MG63 (cell line): ENCODE data around the gene THRB. TPM values are rescaled to one million over a fixed set of nuclear protein-coding genes. Genes with fewer than 3 reads are reported as not detected.
"Not testable (repeated sequence)": the region's sequence is repeated elsewhere in the genome, so short reads cannot be mapped to it uniquely, and the experiment has no call there.

Experiments used
- DNase-seq: peaks from one replicate; pipeline ENCODE4 v3.0.0-alpha.2; 2020
- H3K27me3 ChIP-seq: fragments of 250-450 bp; sonication (Bioruptor Pico); 2 replicates; pipeline ENCODE4 v1.5.1; 2020; ENCODE audit warnings: mild to moderate bottlenecking, moderate library complexity
- H3K36me3 ChIP-seq: fragments of 250-450 bp; sonication (Bioruptor Pico); 2 replicates; pipeline ENCODE4 v1.5.1; 2020; ENCODE audit warnings: mild to moderate bottlenecking, moderate library complexity
- H3K4me3 ChIP-seq: fragments of 250-450 bp; sonication (Bioruptor Pico); 2 replicates; pipeline ENCODE4 v1.5.1; 2020; ENCODE audit warnings: mild to moderate bottlenecking, moderate library complexity
- H3K9me3 ChIP-seq: fragments of 250-450 bp; sonication (Bioruptor Pico); 2 replicates; pipeline ENCODE4 v1.5.1; 2020; ENCODE audit warnings: mild to moderate bottlenecking, moderate library complexity
- total RNA-seq: library from RNA; depleted of rRNA; stranded (reverse); fragments of >200 nt; shearing (Covaris generic); gene quantifications from 2 replicates; pipeline ENCODE4 v1.2.3, GENCODE V29; 2014; ENCODE audit warnings: low replicate concordance

THRB gene
- total RNA-seq, 1 experiment from 2014 or later = not detected

DNA sequence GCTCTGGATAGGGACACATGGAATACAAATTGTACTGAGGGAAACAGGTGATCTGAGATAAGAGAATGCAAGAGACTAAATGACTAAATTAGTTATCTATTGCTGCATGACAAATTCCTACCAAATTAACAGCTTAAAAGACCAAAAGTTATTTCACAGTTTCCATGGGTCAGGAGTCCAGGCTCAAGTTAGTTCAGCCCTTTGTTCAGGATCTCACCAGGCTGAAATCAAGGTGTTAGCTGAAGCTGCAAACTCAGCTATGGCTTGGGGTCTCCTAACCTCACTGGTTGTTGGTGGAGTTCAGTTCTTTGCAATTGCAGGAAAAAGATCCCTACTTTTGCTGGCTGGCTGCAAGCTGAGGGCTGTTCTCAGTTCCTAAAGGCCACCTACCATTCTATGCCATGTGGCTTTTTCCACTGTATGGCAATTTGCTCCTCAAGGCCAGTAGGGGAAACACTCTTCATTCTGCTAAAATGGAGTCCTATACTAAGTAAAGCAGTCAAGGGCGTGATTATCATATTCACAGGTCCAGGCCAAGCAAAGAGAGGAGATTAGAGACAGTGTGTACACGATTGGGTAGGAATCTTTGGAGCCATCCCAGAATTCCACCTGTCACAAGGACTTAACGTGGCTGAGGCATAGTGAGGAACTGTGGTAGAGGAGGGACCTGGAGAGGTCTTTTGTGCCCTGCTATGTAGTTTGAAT lies 53.7 kb downstream of the THRB start:
- no peak for DNase-seq
- no peak overlapping the region for H3K4me3 ChIP-seq
- no peaks in the 10 kb centered on the region for H3K27me3 ChIP-seq
- no peaks in the 10 kb centered on the region for H3K36me3 ChIP-seq
- H3K9me3 ChIP-seq = no peaks in the 10 kb centered on the region

DNA sequence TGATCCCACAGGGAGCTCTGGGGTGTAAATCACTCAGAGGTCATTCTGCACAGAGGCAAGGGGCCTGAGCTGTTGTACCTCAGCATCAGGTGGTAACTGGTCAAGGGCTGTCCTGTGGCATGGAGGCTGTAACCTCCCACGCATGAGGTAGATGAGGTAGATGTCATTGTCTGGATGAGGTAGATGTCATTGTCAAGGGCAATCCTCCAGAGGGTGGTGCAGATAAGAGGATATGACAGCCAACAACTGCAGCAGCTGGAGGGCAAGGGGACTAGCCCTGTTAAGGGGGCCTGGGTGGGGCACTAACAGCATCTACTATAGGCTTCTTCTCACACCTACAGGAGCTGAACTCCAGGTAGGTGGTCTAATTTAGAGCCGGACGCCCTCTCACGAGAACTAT lies 55.6 kb downstream of the THRB start:
- no peak for DNase-seq
- H3K9me3 ChIP-seq = no peaks in the 10 kb centered on the region
- H3K4me3 ChIP-seq = no peak overlapping the region
- no peaks in the 10 kb centered on the region for H3K36me3 ChIP-seq
- no peaks in the 10 kb centered on the region for H3K27me3 ChIP-seq

DNA sequence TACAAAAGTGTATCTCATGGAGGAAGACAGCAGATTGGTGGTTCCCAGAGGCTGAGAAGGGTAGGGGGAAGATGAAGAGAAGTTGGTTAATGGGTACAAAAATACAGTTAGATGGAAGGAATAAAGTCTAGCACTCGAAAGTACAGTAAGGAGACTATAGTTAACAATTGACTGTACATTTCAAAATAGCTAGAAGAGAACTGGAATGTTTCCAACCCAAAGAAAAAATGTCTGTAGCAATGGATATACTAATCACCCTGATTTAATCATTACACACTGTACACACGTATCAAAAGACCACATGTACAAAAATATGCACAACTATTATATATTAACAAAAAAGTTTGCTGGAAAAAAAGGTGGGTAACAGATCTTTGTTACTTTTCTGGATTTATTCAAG lies 57.3 kb downstream of the THRB start:
- no peak for DNase-seq
- Histone ChIP-seq H3K4me3 (no peak overlapping the region), H3K9me3 (no peaks in the 10 kb centered on the region), H3K27me3 (no peaks in the 10 kb centered on the region), H3K36me3 (no peaks in the 10 kb centered on the region)

DNA sequence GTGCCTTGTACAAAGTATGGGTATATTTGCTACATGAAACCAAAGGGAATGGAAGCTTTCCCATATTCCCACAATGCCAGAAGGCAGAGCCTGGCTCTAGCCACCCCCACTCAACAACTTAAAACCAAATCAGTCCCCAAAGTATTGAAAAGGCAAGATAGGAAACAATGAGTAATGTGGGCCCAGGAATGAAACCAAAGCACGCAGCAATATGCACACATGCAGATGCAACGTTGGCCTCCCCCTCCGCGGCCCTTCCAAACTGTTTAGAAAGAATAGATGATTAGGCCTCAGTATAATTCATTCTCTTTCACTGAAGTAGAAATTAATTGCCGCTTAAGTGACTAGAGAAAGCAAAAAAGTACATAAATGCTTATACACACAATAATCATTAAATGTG lies 59.1 kb downstream of the THRB start:
- no peaks in the 10 kb centered on the region for H3K27me3 ChIP-seq
- no peaks in the 10 kb centered on the region for H3K9me3 ChIP-seq
- no peak overlapping the region for H3K4me3 ChIP-seq
- H3K36me3 ChIP-seq = no peaks in the 10 kb centered on the region
- DNase-seq = no peak

DNA sequence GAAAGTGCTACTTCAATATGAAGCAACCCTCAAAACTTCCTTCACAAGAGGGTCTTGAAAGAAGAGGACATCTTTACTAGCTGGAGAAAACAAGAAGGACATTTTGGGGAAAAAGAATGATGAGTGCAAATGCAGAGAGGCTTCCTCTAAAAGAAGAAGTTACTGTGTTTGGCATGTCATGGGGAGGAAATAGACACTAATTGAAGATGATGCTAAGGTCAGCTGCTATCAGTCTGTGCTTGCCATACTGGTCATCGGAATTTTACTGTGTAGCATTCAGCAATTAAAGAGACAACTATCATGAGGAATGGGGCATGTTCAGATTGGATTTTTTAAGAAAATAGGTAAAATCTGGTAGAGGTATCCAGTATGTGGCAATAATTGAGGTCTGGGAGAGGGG lies 60.0 kb downstream of the THRB start:
- Histone ChIP-seq H3K4me3 (no peak overlapping the region), H3K36me3 (no peaks in the 10 kb centered on the region), H3K27me3 (no peaks in the 10 kb centered on the region), H3K9me3 (no peaks in the 10 kb centered on the region)
- no peak for DNase-seq

DNA sequence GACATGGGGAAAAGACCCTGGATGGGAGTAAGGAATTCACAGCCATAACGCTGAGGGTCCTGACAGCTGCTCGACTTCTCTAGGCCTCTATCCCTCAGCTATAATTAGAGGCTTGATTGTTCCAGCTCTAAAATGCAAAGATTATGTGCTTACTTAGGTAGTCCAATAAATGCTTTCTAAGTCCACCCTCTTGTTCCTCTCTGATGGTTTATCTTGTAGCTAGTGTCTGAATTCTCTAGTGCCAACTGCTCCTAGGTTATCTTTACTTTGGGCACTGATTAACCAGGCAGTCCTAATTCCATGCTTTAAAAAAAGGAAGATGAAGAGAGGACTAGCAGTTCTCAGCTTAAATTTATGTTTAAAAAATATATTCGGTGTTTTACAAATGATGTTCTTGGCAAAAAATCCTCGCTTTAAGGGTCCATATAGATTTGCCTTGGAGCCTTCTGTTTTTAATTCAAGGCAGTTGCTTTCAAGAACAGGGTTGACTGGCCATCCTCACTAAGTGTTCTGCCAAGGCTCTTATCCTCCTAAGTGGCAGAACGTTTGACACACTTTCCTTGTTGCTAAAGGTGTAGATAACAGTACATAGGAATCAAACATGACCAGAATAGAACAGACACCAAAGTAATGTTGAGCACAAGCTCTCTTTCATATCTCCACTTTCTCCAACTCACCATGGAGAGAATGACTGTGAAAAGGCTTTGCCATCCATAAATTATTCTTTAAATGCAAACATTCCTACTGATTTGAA lies 60.6 kb downstream of the THRB start:
- H3K36me3 ChIP-seq = no peaks in the 10 kb centered on the region
- H3K9me3 ChIP-seq = no peaks in the 10 kb centered on the region
- no peak for DNase-seq
- no peak overlapping the region for H3K4me3 ChIP-seq
- no peaks in the 10 kb centered on the region for H3K27me3 ChIP-seq

DNA sequence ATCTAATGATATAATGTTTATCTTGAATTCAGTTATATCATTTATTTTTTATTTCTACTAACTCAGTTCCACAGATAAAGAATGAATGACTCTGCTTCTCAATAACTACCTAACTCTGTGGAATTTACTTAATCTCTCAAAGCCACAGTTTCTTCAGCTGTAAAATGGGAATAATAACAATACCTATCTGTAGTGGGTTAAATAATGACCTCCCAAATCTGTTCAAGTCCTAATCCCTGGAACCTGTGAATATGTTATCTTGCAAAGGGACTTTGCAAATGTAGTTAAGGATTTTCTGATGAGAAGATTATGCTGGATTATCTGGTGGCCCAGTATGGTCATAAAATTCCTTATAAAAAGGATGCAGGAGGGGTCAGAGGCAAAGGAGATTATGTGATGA lies 61.7 kb downstream of the THRB start:
- no peak overlapping the region for H3K4me3 ChIP-seq
- H3K27me3 ChIP-seq = no peaks in the 10 kb centered on the region
- DNase-seq = no peak
- H3K36me3 ChIP-seq = no peaks in the 10 kb centered on the region
- no peaks in the 10 kb centered on the region for H3K9me3 ChIP-seq

DNA sequence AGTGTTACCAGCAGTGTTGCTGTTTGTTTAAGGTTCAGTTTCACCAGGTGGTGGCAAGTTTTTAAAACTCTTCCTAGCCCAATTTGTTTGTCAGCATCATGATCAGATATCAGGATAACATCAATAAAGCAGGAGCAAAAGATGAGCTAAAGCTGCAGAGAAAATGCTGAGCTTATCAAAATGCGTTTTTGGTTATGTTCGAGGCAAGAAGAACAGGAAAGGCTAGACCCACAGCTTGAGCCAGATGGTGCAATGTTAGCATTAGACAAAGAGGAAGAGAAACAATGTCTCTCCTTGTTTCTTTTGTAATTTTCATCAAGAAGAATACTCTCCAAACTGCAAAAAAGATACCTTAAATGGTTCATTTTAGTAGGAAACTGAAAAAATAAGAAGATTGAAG lies 66.2 kb downstream of the THRB start:
- no peaks in the 10 kb centered on the region for H3K27me3 ChIP-seq

DNA sequence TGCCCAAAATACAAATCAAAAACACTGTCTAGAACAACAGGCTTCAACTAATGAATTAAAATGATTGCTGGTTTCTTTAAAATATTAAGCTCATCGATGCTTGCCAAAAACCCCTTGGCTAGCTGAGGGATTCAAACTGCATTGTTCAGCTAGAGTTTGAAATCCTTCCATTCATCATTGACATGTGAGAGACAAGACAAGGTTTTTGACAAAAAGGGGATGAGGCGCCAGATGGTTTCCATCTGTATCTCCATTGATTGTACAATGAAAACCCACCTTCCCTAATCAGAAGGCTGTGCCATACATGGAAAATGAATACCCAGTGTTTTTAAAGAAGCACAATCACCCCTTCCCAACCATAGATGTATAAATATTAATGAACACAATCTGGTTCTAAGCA lies 67.8 kb downstream of the THRB start:
- no peak overlapping the region for H3K4me3 ChIP-seq
- H3K36me3 ChIP-seq = no peaks in the 10 kb centered on the region
- DNase-seq = no peak
- no peaks in the 10 kb centered on the region for H3K9me3 ChIP-seq
- no peaks in the 10 kb centered on the region for H3K27me3 ChIP-seq

More for the DNA sequence above, 66.2 kb downstream of the THRB start:
- DNase-seq = no peak
- no peaks in the 10 kb centered on the region for H3K36me3 ChIP-seq
- no peaks in the 10 kb centered on the region for H3K9me3 ChIP-seq
- H3K4me3 ChIP-seq = no peak overlapping the region

DNA sequence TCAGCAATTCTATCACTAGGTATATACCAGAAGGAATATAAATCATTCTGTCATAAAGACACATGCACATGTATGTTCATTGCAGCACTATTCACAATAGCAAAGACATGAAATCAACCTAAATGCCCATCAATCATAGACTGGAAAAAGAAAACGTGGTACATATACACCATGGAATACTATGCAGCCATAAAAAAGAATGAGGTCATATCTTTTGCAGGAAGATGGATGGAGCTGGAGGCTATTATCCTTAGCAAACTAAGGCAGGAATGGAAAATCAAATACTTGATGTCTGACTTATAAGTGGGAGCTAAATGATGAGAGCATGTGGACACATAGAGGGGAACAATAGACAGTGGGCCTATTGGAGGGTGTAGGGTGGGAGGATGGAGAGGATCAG lies 73.8 kb downstream of the THRB start:
- DNase-seq, H3K4me3 ChIP-seq, H3K9me3 ChIP-seq, H3K36me3 ChIP-seq, H3K27me3 ChIP-seq: not testable (repeated sequence)

DNA sequence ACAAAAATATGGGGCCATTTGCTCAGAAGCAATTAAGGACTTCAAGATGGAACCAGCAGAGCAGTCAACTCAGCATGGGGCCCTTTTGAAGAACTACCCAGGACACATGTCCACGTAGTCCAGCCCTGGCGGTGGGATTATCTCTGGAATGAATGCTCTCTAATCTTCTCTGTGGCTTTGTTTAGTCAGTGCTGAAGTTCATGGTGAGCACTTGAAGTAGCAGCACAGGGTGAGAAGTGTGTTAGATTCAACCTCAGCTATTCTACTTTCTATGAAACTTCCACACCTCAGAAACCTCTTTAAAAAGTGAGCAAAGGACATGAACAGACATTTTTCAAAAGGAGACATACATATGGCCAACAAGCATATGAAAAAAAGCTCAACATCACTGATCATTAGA lies 74.4 kb downstream of the THRB start:
- no peaks in the 10 kb centered on the region for H3K9me3 ChIP-seq
- H3K27me3 ChIP-seq = no peaks in the 10 kb centered on the region
- no peaks in the 10 kb centered on the region for H3K36me3 ChIP-seq
- no peak for DNase-seq
- H3K4me3 ChIP-seq = no peak overlapping the region

DNA sequence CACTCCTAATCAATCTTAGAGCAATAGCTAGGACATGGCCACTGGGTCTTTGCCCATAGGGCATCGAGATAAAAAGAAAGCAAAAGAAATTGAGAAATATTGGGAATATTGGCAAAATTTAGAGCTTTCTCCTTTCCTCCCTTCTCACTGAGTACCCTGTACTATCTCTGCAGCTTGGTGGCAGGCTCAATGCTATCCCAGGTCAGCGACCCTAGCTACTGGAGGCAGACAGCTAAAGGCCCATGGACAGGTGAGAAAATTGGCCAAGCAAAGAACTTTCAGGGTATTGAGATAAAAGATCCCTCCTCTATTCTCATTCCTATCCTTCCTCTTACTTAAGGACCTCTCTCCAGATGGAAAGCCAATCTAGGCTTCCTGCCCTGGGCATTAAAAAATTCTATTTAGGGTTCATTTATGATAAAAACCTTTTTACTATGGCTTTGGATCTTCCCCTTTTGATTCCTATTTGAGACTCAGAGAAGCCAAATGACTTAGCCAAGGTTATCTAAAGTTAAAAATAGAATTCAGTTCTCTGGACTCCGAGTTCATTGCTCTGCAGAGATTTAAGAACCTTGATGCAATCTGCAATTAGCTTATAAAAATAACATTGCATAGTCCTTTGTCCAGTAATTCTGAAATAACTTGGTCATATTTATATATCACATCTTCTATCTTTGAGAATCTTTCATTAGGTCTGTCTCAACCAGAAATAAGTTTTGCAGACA lies 75.4 kb downstream of the THRB start:
- no peaks in the 10 kb centered on the region for H3K9me3 ChIP-seq
- no peaks in the 10 kb centered on the region for H3K27me3 ChIP-seq
- DNase-seq = no peak
- H3K4me3 ChIP-seq = no peak overlapping the region
- no peaks in the 10 kb centered on the region for H3K36me3 ChIP-seq

DNA sequence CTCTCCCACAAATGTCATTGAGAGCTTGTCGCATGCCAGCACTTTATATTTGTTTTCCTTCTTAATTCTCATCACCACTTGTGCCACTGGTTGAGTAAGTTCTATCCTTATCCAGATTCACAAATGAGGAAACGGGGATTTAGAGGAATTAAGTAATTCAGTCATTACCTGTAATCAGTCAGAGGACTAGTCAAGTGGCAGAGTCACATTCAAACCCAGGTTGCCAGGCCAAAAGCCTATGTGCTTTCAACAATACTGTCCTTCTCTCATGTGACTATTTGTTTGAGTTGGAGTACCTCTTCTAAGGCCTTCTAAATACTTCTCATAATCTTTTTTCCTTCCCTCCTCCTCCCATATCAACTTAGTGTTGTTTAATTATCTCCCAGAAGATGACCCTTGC lies 76.9 kb downstream of the THRB start:
- Histone ChIP-seq H3K36me3 (no peaks in the 10 kb centered on the region), H3K4me3 (no peak overlapping the region), H3K27me3 (no peaks in the 10 kb centered on the region), H3K9me3 (no peaks in the 10 kb centered on the region)
- no peak for DNase-seq

DNA sequence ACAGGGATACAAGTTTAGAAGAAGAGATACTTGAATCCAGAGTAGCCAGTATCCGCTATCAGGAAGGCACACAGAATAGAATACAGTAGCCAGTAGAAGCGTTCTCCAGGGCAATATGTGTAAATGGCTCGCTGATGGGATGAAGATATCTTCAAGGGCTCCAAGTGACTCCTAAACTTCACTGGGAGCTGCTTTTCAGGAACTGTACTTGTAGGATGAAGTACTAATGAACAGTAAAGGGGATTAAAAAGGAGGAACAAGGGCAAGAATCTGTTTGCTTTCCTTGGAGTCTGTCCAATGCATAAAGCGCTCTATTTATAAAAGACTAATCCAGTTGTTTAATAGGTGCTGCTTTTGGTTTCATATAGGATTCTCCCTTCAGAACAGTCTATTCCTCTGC lies 78.4 kb downstream of the THRB start:
- no peaks in the 10 kb centered on the region for H3K36me3 ChIP-seq
- H3K9me3 ChIP-seq = no peaks in the 10 kb centered on the region
- no peak for DNase-seq
- H3K27me3 ChIP-seq = no peaks in the 10 kb centered on the region
- no peak overlapping the region for H3K4me3 ChIP-seq

DNA sequence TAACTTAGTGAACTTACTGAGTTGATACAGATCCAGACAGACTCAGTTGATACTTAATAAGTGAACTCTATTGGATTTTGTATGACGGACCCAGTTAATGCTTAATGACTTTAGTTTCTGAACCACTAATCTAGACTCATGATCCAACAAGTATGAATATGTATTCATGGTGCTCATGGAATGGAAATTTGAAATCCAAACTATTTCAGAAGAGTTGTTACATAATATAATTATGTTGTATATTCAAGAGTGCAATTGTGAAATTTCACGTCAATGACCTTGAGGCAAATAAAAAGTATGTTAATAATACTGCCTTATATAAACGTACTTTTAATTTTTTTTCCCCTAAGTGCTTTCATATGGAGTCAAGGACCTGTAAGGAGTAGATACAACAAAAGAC lies 78.8 kb downstream of the THRB start:
- Histone ChIP-seq H3K36me3 (no peaks in the 10 kb centered on the region), H3K4me3 (no peak overlapping the region), H3K27me3 (no peaks in the 10 kb centered on the region), H3K9me3 (no peaks in the 10 kb centered on the region)
- no peak for DNase-seq

DNA sequence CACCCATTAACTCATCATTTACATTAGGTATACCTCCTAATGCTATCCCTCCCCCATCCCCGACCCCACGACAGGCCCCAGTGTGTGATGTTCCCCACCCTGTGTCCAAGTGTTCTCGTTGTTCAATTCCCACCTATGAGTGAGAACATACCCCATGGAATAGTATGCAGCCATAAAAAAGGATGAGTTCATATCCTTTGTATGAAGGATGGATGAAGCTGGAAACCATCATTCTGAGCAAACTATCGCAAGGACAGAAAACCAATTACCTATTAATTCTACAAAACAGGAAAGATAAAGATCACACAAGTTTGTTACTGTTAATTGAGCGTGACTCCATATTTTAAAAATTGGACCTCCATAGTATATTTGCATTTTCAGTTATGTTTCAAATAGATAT lies 81.0 kb downstream of the THRB start:
- H3K9me3 ChIP-seq, H3K36me3 ChIP-seq, DNase-seq, H3K27me3 ChIP-seq, H3K4me3 ChIP-seq: not testable (repeated sequence)

DNA sequence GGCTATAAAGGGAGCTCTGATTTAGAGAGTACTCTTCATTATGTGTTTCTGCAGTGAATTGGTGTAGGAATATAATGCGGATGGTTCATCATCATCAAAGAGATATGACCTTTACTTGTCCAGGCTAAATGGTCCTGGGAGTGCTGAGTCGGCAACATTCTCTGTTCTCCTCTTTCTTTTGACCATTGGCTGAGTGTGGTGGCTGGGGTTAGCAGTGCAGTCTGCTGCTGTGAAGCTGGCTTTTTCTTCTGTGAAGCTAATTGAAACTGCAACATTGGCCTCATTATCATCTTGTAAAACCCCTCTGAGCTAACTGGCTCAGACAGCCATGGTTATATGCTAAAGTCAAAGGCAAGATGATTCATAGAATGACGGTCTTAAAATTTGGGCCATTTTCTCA lies 83.8 kb downstream of the THRB start:
- no peak for DNase-seq
- no peaks in the 10 kb centered on the region for H3K36me3 ChIP-seq
- H3K4me3 ChIP-seq = no peak overlapping the region
- no peaks in the 10 kb centered on the region for H3K9me3 ChIP-seq
- no peaks in the 10 kb centered on the region for H3K27me3 ChIP-seq
